HepG2 (cell line): ENCODE results near the gene TBC1D22A. TPM values are rescaled to one million over a fixed set of nuclear protein-coding genes. Genes with fewer than 3 reads are reported as not detected.
A peak's percentile ranks its signal among the peaks of the same experiment; 100 is the strongest.

Experiments used
- AHR ChIP-seq: IDR thresholded peaks from 2 replicates; pipeline ENCODE4 v1.6.1; 2018; ENCODE audit warnings: missing genetic modification reagents, missing compliant biosample characterization
- HOXA9 ChIP-seq: sonication (generic); formaldehyde crosslinking; IDR thresholded peaks from 2 replicates; pipeline ENCODE4 v1.8.1; 2022; ENCODE audit warnings: missing genetic modification reagents, mild to moderate bottlenecking, moderate library complexity, borderline replicate concordance
- MIER3 ChIP-seq: IDR thresholded peaks from 2 replicates; pipeline ENCODE4 v1.6.1; 2016; ENCODE audit warnings: missing compliant biosample characterization, borderline replicate concordance
- RELA ChIP-seq: sonication (generic); formaldehyde crosslinking; IDR thresholded peaks from 2 replicates; pipeline ENCODE4 v1.4.0; 2020; ENCODE audit warnings: missing genetic modification reagents
- ZBTB38 ChIP-seq: sonication (generic); formaldehyde crosslinking; IDR thresholded peaks from 2 replicates; pipeline ENCODE4 v1.5.1; 2020; ENCODE audit warnings: mild to moderate bottlenecking, missing genetic modification reagents
- ZNF33B ChIP-seq: sonication (generic); formaldehyde crosslinking; IDR thresholded peaks from 2 replicates; pipeline ENCODE4 v1.5.1; 2020; ENCODE audit warnings: mild to moderate bottlenecking, missing genetic modification reagents
- ZNF557 ChIP-seq: sonication (generic); formaldehyde crosslinking; IDR thresholded peaks from 2 replicates; pipeline ENCODE4 v1.4.0; 2020; ENCODE audit warnings: missing genetic modification reagents
- ZNF776 ChIP-seq: sonication (generic); formaldehyde crosslinking; IDR thresholded peaks from 2 replicates; pipeline ENCODE4 v1.4.0; 2020; ENCODE audit warnings: mild to moderate bottlenecking, missing genetic modification reagents
- polyA plus RNA-seq, 8 experiments: library from polyadenylated mRNA; depleted of rRNA in 3 of 8; stranded (reverse) in 7 of 8; unstranded in 1 of 8; fragments of >200 nt; fragmentation: Illumina TruSeq in 4 of 8; extraction: Trizol in 4 of 8; gene quantifications; 2 replicates each; pipeline versions ENCODE4 v1.2.1 to v1.2.3, GENCODE V29; 2011 to 2016; ENCODE audit warnings: low read depth in 4 of 8, missing spikeins in 1 of 8, mixed read lengths in 1 of 8; ENCODE audit not compliant: insufficient read depth in 1 of 8
- total RNA-seq, 5 experiments: library from RNA; depleted of rRNA; stranded (reverse); fragments of >200 nt; fragmentation: Illumina TruSeq; extraction: Trizol; gene quantifications; 2 replicates each; pipeline ENCODE4 v1.2.3, GENCODE V29; 2016; ENCODE audit warnings: low read depth in 1 of 5
- TF ChIP-seq, protein P1 (sequence below): sonication (generic); formaldehyde crosslinking; IDR thresholded peaks from 2 replicates; pipeline ENCODE4 v1.8.0; 2022; ENCODE audit warnings: mild to moderate bottlenecking, missing genetic modification reagents, borderline replicate concordance
- TF ChIP-seq, protein P2 (sequence below): sonication (generic); formaldehyde crosslinking; IDR thresholded peaks from 2 replicates; pipeline ENCODE4 v1.4.0; 2020; ENCODE audit warnings: missing genetic modification reagents
- TF ChIP-seq, protein P3 (sequence below): IDR thresholded peaks from 2 replicates; pipeline ENCODE4 v1.6.1; 2016; ENCODE audit warnings: missing biosample characterization, missing genetic modification reagents, low read depth
- TF ChIP-seq, protein P4 (sequence below), 2 experiments: sonication (generic) in 1 of 2; formaldehyde crosslinking in 1 of 2; IDR thresholded peaks; 2 replicates each; pipeline versions ENCODE4 v1.5.1 to v1.6.1; 2011 to 2020; ENCODE audit warnings: borderline replicate concordance in 1 of 2, low read depth in 1 of 2, low read length in 1 of 2, mild to moderate bottlenecking in 1 of 2, missing genetic modification reagents in 1 of 2, moderate library complexity in 1 of 2
- TF ChIP-seq, protein P5 (sequence below): IDR thresholded peaks from 2 replicates; pipeline ENCODE4 v1.4.0; 2020; ENCODE audit warnings: mild to moderate bottlenecking, missing genetic modification reagents

The TBC1D22A gene
- total and polyA plus RNA-seq, 2 of the 13 experiments (the other 11 are each of a cell fraction or from before 2014, with no cell fraction given) = 17.3 to 18.0 TPM

DNA sequence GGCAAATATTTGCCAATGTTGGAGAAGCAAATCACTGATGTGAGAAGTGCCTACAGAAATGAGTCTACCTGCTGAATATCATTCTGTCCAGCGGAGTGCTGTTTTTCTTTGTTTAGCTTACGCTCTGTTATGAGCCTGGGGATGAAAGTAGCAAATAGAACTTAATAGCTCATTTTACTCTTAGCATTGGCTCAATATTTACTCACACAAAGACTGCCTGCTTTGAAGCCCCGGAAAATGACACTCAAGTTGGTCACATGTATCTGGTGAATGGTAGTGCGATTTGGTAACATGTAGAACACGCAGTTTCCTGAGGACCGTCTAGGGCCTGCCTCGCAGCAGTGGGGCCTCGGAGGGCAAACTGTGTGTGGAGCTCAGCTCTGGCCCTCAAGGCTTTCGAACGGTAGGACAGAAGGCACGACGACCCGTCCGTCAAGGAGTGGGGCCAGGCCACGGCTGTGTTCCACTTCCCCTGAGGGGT, 38.9 kb downstream of the TBC1D22A start (continued):
- TF ChIP-seq, protein P1, sequence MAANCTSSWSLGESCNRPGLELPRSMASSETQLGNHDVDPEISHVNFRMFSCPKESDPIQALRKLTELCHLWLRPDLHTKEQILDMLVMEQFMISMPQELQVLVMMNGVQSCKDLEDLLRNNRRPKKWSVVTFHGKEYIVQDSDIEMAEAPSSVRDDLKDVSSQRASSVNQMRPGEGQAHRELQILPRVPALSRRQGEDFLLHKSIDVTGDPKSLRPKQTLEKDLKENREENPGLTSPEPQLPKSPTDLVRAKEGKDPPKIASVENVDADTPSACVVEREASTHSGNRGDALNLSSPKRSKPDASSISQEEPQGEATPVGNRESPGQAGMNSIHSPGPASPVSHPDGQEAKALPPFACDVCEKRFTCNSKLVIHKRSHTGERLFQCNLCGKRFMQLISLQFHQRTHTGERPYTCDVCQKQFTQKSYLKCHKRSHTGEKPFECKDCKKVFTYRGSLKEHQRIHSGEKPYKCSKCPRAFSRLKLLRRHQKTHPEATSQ (CRISPR knock-in tag) = no peak
- TF ChIP-seq, protein P2, sequence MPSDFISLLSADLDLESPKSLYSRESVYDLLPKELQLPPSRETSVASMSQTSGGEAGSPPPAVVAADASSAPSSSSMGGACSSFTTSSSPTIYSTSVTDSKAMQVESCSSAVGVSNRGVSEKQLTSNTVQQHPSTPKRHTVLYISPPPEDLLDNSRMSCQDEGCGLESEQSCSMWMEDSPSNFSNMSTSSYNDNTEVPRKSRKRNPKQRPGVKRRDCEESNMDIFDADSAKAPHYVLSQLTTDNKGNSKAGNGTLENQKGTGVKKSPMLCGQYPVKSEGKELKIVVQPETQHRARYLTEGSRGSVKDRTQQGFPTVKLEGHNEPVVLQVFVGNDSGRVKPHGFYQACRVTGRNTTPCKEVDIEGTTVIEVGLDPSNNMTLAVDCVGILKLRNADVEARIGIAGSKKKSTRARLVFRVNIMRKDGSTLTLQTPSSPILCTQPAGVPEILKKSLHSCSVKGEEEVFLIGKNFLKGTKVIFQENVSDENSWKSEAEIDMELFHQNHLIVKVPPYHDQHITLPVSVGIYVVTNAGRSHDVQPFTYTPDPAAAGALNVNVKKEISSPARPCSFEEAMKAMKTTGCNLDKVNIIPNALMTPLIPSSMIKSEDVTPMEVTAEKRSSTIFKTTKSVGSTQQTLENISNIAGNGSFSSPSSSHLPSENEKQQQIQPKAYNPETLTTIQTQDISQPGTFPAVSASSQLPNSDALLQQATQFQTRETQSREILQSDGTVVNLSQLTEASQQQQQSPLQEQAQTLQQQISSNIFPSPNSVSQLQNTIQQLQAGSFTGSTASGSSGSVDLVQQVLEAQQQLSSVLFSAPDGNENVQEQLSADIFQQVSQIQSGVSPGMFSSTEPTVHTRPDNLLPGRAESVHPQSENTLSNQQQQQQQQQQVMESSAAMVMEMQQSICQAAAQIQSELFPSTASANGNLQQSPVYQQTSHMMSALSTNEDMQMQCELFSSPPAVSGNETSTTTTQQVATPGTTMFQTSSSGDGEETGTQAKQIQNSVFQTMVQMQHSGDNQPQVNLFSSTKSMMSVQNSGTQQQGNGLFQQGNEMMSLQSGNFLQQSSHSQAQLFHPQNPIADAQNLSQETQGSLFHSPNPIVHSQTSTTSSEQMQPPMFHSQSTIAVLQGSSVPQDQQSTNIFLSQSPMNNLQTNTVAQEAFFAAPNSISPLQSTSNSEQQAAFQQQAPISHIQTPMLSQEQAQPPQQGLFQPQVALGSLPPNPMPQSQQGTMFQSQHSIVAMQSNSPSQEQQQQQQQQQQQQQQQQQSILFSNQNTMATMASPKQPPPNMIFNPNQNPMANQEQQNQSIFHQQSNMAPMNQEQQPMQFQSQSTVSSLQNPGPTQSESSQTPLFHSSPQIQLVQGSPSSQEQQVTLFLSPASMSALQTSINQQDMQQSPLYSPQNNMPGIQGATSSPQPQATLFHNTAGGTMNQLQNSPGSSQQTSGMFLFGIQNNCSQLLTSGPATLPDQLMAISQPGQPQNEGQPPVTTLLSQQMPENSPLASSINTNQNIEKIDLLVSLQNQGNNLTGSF = no peak
- TF ChIP-seq ZBTB38 (CRISPR knock-in tag) = peak; percentile 57; the same call in 1 of the 2 replicates
- TF ChIP-seq AHR (CRISPR knock-in tag) = no peak
- no peak for TF ChIP-seq ZNF33B (CRISPR knock-in tag)
- TF ChIP-seq ZNF557 (CRISPR knock-in tag) = no peak
- no peak for TF ChIP-seq MIER3 (CRISPR knock-in tag)
- TF ChIP-seq, protein P3, sequence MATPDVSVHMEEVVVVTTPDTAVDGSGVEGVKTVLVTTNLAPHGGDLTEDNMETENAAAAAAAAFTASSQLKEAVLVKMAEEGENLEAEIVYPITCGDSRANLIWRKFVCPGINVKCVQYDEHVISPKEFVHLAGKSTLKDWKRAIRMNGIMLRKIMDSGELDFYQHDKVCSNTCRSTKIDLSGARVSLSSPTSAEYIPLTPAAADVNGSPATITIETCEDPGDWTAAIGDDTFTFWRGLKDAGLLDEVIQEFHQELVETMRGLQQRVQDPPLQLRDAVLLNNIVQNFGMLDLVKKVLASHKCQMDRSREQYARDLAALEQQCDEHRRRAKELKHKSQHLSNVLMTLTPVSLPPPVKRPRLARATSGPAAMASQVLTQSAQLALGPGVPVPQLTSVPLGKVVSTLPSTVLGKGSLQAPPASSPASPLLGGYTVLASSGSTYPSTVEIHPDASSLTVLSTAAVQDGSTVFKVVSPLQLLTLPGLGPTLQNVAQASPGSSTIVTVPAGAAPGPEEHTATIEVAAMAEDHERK (CRISPR knock-in tag) = no peak
- TF ChIP-seq HOXA9 = no peak
- TF ChIP-seq, protein P4, sequence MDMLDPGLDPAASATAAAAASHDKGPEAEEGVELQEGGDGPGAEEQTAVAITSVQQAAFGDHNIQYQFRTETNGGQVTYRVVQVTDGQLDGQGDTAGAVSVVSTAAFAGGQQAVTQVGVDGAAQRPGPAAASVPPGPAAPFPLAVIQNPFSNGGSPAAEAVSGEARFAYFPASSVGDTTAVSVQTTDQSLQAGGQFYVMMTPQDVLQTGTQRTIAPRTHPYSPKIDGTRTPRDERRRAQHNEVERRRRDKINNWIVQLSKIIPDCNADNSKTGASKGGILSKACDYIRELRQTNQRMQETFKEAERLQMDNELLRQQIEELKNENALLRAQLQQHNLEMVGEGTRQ (IDR thresholded peaks at IDR 0.05; ENCODE audit: low read depth, low read length) = no peak
- TF ChIP-seq, protein P4 (CRISPR knock-in tag; IDR thresholded peaks at IDR 0.05; ENCODE audit: borderline replicate concordance) = no peak
- no peak for TF ChIP-seq ZNF776 (CRISPR knock-in tag)
- TF ChIP-seq, protein P5, sequence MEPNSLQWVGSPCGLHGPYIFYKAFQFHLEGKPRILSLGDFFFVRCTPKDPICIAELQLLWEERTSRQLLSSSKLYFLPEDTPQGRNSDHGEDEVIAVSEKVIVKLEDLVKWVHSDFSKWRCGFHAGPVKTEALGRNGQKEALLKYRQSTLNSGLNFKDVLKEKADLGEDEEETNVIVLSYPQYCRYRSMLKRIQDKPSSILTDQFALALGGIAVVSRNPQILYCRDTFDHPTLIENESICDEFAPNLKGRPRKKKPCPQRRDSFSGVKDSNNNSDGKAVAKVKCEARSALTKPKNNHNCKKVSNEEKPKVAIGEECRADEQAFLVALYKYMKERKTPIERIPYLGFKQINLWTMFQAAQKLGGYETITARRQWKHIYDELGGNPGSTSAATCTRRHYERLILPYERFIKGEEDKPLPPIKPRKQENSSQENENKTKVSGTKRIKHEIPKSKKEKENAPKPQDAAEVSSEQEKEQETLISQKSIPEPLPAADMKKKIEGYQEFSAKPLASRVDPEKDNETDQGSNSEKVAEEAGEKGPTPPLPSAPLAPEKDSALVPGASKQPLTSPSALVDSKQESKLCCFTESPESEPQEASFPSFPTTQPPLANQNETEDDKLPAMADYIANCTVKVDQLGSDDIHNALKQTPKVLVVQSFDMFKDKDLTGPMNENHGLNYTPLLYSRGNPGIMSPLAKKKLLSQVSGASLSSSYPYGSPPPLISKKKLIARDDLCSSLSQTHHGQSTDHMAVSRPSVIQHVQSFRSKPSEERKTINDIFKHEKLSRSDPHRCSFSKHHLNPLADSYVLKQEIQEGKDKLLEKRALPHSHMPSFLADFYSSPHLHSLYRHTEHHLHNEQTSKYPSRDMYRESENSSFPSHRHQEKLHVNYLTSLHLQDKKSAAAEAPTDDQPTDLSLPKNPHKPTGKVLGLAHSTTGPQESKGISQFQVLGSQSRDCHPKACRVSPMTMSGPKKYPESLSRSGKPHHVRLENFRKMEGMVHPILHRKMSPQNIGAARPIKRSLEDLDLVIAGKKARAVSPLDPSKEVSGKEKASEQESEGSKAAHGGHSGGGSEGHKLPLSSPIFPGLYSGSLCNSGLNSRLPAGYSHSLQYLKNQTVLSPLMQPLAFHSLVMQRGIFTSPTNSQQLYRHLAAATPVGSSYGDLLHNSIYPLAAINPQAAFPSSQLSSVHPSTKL (CRISPR knock-in tag) = peak; percentile 64
- TF ChIP-seq RELA = no peak
